GM12864 (cell line): Measurements from ENCODE around the gene SCLT1.

Experiments
- DNase-seq: peaks from one replicate; pipeline ENCODE4 v3.0.0-alpha.2; 2011; ENCODE audit warnings: low read depth
- H3K4me3 ChIP-seq: 2 replicates; pipeline ENCODE4 v1.5.1; 2011; ENCODE audit warnings: mild to moderate bottlenecking, low read depth, low read length, control low read depth
- TF ChIP-seq, protein P1 (sequence below): IDR thresholded peaks from 2 replicates; pipeline ENCODE4 v1.5.1; 2011; ENCODE audit warnings: low read depth, mild to moderate bottlenecking, moderate library complexity, low read length, control low read depth, inconsistent platforms; ENCODE audit errors: missing control alignments

SCLT1 gene

DNA sequence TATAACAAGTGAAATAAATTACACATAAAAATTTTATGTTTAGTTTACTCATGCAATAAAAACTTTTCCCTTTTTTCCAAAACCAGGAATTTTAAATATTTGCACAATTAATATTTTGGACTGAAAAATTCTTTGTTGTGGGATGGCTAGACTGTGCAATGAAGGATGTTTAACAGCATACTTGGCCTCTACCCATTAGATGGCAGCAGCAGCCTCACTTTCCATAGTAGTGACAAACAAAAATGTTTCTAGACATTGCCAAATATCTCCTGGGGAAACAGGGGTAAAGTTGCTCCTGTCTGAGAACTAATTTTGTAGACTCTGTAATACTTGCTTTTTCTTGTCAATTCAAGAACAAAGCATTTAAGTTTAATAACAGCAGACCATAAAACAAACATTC lies 49.8 kb downstream of the SCLT1 start:
- no peak for DNase-seq
- TF ChIP-seq, protein P1, sequence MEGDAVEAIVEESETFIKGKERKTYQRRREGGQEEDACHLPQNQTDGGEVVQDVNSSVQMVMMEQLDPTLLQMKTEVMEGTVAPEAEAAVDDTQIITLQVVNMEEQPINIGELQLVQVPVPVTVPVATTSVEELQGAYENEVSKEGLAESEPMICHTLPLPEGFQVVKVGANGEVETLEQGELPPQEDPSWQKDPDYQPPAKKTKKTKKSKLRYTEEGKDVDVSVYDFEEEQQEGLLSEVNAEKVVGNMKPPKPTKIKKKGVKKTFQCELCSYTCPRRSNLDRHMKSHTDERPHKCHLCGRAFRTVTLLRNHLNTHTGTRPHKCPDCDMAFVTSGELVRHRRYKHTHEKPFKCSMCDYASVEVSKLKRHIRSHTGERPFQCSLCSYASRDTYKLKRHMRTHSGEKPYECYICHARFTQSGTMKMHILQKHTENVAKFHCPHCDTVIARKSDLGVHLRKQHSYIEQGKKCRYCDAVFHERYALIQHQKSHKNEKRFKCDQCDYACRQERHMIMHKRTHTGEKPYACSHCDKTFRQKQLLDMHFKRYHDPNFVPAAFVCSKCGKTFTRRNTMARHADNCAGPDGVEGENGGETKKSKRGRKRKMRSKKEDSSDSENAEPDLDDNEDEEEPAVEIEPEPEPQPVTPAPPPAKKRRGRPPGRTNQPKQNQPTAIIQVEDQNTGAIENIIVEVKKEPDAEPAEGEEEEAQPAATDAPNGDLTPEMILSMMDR = no peak
- no peak overlapping the region for H3K4me3 ChIP-seq

DNA sequence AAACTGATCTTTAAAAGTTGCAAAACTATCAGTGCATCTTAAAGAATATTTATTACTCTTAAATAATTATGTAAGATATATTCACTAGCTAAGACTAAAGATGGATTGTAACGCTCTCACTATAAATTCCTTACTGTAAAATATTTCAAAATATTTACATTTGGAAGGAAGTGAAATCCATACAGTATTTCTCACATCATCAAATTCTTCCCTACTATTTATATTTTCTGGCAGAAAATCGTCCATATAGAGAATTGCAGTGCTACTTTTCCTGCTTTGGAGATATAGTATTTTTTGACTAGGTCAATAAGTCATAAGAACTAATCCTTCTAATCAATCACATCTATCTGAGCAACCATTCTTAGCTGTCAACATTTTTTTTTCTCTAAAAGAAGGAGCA lies 52.9 kb downstream of the SCLT1 start:
- DNase-seq = no peak
- TF ChIP-seq, protein P1 = no peak

DNA sequence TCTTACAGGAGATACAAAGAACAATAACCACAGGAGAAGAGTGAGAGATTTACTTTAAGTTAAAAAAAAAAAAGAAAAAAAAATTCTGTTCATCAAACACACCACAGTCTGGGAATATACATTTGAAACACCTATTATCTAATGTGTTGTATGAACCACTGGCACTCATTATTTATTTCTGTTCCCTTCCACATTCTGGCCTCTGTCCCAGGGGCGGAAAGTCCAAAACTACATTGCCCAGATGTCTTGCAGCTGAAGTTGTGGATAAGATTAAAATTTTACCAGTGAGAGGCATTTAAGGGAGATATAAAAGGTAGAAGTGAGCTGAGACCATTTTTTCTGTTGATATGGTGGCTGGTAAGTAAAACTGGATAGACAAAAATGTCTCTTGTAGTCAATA lies 56.2 kb downstream of the SCLT1 start:
- DNase-seq = no peak
- H3K4me3 ChIP-seq = no peak overlapping the region
- TF ChIP-seq, protein P1 = no peak

More for the DNA sequence above, 52.9 kb downstream of the SCLT1 start:
- H3K4me3 ChIP-seq = no peak overlapping the region

DNA sequence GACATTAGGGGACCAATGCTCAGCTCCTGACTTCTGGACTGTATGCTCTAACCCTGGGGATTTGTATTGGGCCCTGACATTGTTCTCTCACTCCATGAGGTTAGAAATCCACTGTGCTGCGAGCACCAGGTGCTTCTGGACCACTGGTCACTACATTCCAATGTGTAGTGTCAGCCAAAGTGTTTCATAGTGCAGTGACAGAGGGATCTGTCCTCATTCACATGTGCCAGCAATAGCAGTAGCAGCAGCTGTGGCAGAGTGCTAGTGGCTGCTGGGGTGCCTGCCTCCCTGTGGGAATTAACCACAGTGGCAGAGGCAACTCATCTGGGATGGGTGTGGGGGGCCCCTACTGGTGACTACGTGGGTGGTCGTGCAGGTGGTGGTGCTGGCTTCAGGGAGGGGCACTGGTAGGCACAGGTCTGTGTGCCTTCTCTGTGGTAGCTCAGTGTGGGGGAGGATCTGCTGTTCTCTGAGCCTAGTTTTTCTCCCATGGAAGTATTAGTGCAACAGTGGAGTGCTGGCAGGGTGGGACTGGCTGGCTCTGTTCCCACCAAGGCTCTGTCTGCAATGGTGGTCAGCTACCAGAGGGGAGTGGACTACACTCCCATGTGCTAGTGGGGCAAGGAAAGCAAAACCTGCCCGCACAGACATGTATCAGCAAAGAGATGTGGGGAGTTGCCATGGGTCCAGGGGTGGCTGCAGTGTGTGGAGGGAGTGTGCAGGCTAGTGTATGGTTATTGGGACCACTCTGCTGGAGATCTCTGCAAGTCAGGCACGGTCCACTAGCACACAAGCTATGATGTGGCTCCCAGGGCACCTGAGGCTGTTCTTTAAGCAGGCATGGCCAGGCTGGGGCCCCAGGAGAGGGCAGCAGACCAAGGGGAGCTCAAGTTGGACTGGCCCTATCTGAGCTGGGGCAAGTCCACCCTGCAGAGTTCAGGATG lies 78.5 kb downstream of the SCLT1 start:
- TF ChIP-seq, protein P1 = no peak

DNA sequence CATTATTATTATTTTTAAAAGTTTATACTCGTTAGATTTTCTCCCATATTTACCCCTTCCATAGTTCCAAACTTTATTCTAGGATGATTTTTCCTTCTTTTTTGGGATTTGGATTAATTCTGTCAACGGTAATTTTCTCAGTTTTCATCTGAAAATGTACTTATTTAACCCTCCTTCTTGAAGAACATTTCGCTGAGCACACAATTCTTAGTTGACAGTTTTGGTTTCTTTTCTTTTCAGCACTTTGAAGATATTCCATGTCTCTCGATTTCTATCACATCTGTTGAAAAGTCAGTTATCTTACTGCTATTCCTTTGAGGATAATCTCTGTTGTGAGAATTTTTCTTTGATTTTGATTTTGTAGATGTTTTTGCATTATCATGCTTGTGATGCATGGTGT lies 85.2 kb downstream of the SCLT1 start:
- no peak for DNase-seq
- no peak overlapping the region for H3K4me3 ChIP-seq
- TF ChIP-seq, protein P1 = no peak

More for the DNA sequence above, 78.5 kb downstream of the SCLT1 start:
- DNase-seq = no peak
- H3K4me3 ChIP-seq = no peak overlapping the region

DNA sequence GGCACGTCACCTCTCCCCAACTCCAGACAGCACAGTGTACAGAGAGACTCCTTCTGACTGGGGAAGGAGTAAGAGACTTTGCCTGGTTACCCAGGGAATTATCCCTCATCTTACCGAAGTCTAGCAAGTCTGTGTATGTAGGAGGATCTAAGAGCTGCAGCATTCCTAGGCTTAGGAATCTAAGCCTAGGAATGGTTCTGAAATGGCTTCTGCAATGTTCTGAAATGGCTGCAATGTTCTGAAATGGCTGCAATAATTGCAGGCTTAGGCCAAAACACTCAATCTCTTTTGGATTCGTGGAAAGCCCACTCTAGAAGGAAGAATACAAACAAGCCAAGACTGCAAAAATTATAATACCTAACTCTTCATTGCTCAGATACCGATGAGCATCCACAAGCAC lies 106.4 kb downstream of the SCLT1 start:
- no peak for DNase-seq
- TF ChIP-seq, protein P1 = no peak

More for the DNA sequence above, 106.4 kb downstream of the SCLT1 start:
- H3K4me3 ChIP-seq = no peak overlapping the region
